Raji (cell line): Measurements from ENCODE around the gene DLL1.

ENCODE experiments used
- POLR2A ChIP-seq: IDR thresholded peaks from 2 replicates; pipeline ENCODE4 v1.6.1; 2011; ENCODE audit warnings: low read depth, low read length, control low read depth; ENCODE audit not compliant: insufficient read depth

The DLL1 gene

DNA sequence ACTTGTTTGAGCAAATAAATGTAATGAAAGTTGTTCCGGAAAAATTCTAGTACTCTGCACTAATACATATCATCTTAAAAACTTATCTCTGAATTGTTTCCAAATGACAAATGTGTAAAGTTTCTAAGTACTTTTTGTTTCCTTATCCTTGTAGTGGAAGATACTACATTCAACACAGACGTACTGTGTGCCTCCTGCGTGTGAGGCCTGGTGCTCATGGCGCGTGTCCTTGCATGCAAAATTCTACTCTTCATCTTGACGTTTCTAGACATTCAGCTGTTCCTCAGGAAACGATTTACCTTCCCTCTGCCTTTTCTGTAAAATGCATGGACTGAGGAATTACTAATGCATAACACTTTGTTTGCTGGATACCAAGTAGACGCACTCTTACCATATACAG, 11.5 kb downstream of the DLL1 start:
- no peak for TF ChIP-seq POLR2A

DNA sequence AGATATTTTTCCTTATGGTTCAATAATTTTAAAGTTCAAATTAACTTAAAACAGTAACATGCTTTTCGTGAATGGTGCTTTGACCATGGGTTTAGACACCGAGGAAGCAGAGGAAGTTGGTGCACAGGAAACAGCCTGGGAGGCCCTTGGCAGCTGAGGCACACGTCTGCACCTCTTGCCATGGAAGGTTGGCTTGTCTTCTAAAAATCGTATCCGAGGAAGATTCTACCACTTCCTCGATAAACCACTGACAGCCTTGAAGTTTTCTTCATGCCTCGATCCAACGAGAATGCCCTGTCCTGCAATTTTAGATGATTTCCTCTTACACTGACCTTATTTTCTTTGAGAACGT, 12.2 kb downstream of the DLL1 start:
- no peak for TF ChIP-seq POLR2A

DNA sequence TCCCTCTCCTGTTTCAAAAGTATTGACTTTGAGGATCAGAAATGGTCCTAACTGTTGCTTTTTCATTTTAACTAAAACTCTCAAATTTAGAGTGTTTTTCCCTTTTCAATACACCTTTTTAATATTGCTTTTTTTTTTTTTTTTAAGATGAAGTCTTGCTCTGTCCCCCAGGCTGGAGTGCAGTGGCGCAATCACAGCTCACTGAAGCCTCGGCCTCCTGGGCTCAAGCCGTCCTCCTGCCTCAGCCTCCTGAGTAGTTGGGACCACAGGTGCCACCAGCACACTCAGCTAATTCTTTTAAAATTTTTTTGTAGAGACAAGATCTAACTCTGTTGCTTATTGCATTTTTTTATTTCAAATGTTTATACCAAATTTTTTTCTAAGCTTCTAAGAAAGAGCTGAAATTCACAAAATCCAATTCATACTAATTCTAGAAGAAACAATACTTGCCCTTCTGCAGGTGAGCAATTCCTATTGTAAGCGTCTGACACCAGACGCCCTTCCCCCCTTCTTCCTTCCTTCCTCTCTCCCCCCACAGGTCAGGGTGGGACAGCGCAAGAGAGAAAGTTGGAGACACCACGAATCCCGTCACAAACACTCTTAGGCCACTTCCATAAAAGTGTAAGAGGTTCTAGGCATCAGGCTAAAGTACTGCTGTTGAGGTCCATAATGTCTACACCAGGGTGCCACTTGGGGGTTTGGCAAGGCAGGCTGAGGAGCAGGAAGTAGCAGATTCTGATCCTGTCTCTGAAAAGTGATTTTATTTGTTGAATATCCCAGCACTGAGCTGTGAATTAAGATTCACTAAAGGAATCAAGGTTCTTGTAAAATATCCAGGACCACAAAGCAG, 12.8 kb downstream of the DLL1 start:
- TF ChIP-seq POLR2A, result no peak

DNA sequence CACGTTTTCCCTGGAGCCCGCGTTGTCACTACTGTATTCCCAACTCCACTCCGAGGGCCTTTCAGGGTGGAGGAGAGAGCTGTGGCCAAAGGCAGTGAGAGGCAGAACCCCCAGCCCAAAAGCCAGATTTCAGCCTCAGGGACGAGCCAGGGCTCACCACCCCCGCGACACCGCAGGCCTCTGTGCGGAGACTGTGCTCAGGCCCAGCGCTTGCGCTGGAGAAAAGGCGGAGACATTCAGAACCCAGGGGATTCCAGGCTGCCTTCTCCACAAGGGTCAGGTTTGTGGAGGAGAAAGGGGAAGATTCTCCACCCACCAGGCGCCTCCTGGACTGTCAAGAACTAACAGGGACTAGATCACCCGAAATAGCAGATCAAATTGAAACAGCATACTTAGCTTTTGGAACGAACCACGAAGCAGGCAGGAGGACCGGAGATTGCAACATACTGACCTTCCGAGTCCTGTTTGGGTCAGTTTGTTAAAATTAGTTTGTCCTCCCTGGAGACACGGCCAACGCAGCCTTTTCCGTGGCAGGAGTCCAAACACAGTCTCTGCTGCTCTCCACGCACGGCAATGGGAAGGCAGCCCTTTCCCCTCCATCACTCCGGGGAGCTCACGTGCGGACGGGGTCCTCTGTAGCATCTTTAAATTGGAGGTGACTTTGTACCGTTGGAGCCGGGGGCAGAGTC, 14.4 kb downstream of the DLL1 start:
- TF ChIP-seq POLR2A, result no peak

DNA sequence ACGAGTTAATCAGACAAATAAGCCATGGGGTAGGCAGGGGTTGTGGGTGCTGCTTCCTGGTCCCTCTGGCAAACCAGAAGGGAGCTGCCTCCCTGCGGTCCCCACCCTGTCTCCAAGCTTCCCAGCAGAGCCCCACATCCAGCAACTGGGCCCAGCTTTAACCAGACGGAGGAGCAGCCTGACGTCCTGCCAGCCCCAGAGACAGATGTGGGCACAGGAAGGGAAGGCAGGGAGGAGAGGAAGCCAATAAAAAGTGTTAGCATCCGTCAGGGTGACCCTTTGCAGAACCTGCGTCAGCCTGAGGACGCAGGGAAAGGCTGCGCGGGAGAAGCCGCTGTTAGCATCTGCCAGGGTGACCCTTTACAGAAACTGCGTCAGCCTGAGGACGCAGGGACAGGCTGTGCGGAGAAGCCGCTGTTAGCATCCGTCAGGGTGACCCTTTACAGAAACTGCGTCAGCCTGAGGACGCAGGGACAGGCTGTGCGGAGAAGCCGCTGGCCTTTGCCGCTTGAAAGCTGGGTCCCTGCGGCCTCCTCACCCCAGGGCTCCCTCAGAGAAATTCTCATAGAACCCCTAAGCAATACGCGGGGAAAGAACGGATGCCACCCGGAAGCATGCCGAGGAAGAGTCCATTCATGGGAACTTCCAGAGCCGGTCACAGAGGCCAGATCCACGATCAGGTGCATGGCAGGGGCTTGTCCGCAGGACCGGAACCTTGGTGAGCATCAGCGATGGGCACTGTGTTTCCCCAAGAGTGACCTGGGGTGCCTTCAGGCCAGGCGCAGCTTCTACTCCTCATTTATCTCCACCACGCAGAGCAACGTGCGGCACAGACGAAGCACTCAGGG, 15.9 kb downstream of the DLL1 start:
- no peak for TF ChIP-seq POLR2A

DNA sequence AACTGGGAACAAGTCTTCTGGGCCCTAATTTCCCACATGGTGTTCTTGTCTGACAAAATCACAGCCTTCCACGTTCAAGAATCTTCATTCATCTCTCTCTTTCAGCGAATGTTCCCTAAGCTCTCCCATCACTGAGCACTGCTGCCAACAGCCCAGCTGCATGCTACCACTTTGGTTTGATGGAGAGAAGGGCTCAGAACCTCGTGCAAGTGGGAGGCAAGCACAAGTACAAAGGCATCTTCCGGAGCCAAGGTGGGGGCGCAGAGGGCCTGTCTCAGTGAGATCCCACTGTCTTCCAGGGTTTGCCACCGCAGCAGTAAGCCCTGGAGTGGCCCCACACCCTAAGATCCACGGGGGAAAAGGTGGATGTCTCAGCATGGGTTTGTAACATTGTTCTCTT, 17.2 kb downstream of the DLL1 start:
- TF ChIP-seq POLR2A, result no peak

DNA sequence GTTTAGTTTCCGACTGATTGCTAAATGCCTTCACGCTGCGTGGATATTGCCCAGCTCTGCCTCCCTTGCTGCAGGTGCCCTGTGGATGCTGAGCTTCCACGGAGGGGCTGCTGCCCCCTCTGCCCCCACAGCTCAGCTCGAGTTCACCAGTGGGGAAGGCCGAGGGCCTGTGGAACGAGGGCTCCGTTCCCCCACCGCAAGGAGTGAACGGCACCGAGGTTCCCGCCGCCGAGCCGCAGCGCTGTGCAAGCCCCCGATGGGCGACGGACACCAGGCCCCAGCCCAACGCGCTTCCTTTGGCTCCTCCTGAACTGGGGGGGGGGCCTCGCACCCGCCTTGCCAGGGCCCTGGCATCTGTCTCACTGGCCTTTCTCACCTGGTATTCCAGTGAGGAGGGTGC, 17.7 kb downstream of the DLL1 start:
- no peak for TF ChIP-seq POLR2A

DNA sequence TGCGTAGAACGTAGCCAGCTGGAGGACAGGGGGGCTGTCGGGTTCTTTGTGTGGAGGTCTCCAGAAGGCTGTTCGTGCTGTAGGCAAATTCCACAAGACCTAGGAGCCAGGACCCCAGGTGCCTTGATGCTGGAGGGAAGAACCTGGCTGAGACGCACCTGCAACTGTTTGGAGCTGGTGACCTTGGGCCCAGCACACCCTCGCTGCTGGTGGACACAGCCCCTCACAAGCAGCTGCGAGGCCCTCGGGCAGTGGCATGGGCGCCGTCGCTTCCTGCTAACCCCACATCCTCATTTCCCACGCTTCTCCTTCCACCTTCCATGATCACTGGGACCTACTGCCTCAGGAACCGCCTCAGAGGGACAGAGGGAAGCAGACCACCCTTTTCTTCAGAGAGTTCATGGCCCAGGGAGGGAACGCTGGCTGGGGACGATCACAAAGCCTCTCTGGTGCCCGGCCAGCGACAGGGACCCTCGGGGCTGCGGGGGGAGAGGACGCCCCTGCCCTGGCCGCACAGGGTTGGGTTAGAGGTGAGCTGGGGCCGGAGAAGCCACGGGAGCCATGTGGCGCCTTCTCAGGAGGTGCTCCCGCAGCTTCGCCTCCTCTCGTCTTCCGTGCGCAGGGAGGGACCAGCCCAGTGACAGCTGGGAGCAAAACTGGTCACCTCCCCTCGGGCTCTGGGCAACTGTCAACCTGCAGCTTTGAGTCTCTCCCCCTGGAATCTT, 18.4 kb downstream of the DLL1 start:
- no peak for TF ChIP-seq POLR2A

DNA sequence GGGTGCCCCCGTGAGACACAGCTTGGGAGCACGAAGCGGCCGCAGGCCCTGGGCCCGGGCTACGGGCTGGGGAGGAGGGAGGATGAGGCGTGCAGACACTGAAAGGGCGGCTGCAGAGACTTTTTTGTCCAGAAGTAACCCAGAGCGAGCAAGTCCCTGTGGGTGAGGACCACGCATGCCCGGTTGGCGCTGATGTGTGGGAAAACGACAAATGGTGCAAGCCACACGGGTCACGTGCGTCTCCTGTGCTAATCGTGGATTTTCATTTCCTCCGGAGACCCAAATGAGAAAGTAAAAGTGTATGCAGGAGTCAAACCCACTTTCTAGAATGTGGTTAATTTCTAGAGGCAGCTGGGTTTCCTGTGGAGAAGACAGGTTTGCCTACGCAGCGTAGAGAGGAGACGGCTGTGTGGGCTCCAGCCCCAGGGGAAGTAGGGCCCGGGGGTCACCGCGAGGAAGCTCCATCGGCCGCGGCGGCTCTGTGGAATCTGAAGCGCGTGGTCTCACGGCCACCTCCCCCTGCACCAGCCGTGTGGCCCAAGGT, 19.0 kb downstream of the DLL1 start:
- no peak for TF ChIP-seq POLR2A

DNA sequence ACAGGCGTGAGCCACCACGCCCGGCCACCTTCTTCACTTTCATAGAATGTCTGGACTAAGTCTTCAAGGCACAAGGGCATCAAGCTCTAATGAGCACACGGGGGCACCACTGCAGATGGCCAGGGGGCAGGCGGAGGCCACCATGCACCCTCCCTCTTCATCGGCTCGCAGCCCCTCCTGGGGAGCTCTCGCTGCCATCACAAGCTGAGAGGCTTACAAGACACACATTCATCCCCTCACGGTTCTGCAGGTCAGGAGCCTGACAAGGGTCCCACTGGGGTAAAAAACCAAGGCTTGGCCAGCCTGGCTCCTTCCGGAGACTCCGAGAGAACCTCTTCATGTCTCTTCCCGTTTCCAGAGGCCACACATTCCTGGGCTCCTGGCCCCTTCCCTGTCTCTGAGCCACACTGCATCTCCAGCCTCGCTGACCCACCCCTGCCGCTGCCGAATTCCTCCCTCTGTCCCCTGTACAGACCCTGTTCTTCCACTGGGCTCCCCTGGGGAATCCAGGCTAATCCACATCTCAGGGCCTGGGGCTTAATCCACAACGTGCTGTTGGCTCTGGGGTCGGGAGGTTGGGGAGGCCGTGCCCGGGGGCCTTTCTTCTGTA, 19.8 kb downstream of the DLL1 start:
- TF ChIP-seq POLR2A, result no peak

DNA sequence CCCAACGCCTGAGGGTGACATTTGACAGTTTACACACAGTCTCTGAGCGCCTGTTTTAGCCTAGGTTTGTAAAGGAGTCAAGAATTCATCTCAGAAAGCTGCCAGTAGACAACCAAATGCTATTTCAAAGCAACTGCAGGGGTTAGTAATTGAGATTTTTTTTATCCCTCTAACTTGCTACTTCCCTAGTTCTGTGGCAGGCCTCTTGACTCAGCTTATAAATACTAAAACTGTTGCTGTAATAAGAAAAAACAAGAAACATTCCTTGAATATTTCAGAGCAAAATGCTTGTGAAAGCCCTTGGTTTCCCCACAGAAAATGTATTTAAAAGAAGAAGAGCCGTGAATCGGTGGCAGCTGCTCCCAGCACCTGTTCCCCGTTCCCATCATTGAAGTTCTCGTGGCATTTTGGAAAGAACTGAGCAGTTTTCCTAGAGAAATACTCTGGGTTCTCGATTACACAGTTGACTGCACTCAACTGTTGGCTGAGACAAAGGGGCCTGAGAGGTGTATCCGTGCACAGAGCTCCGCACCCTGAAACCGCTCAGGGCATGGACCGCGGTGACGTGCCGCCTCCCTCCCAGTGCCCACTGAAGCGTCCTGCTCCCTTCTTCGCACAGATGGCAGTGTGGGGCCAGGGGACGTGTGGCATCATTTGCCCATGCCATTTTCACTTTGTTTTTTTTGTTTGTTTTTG, 20.9 kb downstream of the DLL1 start:
- no peak for TF ChIP-seq POLR2A

DNA sequence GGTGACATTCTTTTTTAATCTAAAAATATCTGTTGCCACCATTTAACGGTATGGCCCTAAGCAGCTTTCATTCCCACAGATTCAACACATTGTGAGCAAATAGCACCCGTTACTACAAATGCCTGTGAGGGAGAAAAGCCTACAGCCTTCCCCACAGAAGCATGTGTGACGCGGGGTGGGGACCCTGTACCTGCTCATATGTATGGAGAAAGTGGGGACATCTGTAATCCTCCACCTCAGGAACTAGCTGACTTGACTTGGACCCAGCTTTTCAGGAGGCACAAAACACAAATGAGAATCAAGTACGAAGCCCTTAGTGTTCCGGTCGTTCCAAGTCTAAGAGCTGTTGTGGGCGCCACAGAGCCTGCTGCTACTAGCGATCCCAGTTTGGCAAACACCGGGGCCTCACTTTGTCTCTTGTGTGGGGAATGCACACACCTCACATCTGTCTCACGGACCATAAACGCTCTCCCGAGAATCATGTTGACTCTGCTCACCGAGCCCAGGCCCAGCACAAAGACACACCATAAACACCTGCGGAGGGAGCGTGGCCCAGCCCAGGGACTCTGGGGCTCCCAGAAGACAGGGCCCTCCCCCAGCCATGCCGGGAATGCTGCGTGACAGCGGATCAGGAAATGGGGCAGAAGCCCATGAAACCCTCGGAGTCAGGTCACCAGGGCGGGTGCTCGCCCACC, 21.6 kb downstream of the DLL1 start:
- no peak for TF ChIP-seq POLR2A
